MM.1S (cell line): ENCODE measurements around the gene LYPD3.

Experiments
- DNase-seq: peaks from one replicate; pipeline ENCODE4 v3.0.0-alpha.2; 2015
- H2AFZ ChIP-seq: fragments of 300-600 bp; sonication (generic); 2 replicates; pipeline ENCODE4 v1.6.0; 2016; ENCODE audit warnings: antibody characterized with exemption, low read length
- H3F3A ChIP-seq: fragments of 300-600 bp; sonication (generic); 2 replicates; pipeline ENCODE4 v1.6.1; 2016; ENCODE audit warnings: mild to moderate bottlenecking, antibody characterized with exemption, low read length, moderate library complexity, mixed read lengths; ENCODE audit not compliant: insufficient read depth
- H3K27ac ChIP-seq: fragments of 300-600 bp; sonication (generic); 2 replicates; pipeline ENCODE4 v1.5.1; 2016; ENCODE audit warnings: mild to moderate bottlenecking, low read length
- H3K27me3 ChIP-seq: fragments of 300-600 bp; sonication (generic); replicated peaks from 2 replicates; pipeline ENCODE4 v1.6.0; 2016; ENCODE audit warnings: low read length; ENCODE audit not compliant: insufficient read depth
- H3K36me3 ChIP-seq: fragments of 300-600 bp; sonication (generic); replicated peaks from 2 replicates; pipeline ENCODE4 v1.6.1; 2016; ENCODE audit warnings: mild to moderate bottlenecking, low read length, mixed read lengths; ENCODE audit not compliant: insufficient read depth
- H3K4me1 ChIP-seq: fragments of 300-600 bp; sonication (generic); 2 replicates; pipeline ENCODE4 v1.6.1; 2016; ENCODE audit warnings: low read length, mixed read lengths
- H3K4me2 ChIP-seq: fragments of 300-600 bp; sonication (generic); 2 replicates; pipeline ENCODE4 v1.6.0; 2016; ENCODE audit warnings: low read depth, low read length
- H3K4me3 ChIP-seq: fragments of 300-600 bp; sonication (generic); 2 replicates; pipeline ENCODE4 v1.5.1; 2016; ENCODE audit warnings: low read length, mixed read lengths
- H3K79me2 ChIP-seq: fragments of 300-600 bp; sonication (generic); 2 replicates; pipeline ENCODE4 v1.6.1; 2016; ENCODE audit warnings: mixed run types, low read length, mixed read lengths
- H3K9ac ChIP-seq: fragments of 300-600 bp; sonication (generic); 2 replicates; pipeline ENCODE4 v1.6.1; 2016; ENCODE audit warnings: low read length, mixed read lengths
- H3K9me2 ChIP-seq: fragments of 300-600 bp; sonication (generic); replicated peaks from 2 replicates; pipeline ENCODE4 v1.6.1; 2016; ENCODE audit warnings: mild to moderate bottlenecking, low read length, mixed read lengths; ENCODE audit not compliant: insufficient read depth
- H3K9me3 ChIP-seq: fragments of 300-600 bp; sonication (generic); replicated peaks from 2 replicates; pipeline ENCODE4 v1.6.1; 2016; ENCODE audit warnings: mild to moderate bottlenecking, low read length, mixed read lengths; ENCODE audit not compliant: insufficient read depth
- H4K20me1 ChIP-seq: fragments of 300-600 bp; sonication (generic); 2 replicates; pipeline ENCODE4 v1.6.1; 2016; ENCODE audit warnings: mild to moderate bottlenecking, low read length, moderate library complexity, mixed read lengths; ENCODE audit not compliant: insufficient read depth
- CTCF ChIP-seq: fragments of 300-600 bp; sonication (generic); IDR thresholded peaks from 2 replicates; pipeline ENCODE4 v1.5.1; 2016; ENCODE audit warnings: antibody characterized with exemption, low read length, mixed read lengths
- EZH2 ChIP-seq: fragments of 300-600 bp; sonication (generic); optimal IDR thresholded peaks from 2 replicates; pipeline ENCODE3; 2017; ENCODE audit warnings: low read depth, mild to moderate bottlenecking, antibody characterized with exemption, low read length, mixed read lengths
- EZH2phosphoT487 ChIP-seq: fragments of 300-600 bp; sonication (generic); IDR thresholded peaks from 2 replicates; pipeline ENCODE4 v1.6.1; 2018; ENCODE audit warnings: antibody characterized with exemption, low read length

The LYPD3 gene

GRCh38 chr19:43452582-43452981, 12.8 kb downstream of the LYPD3 start:
- Histone ChIP-seq H3K9me3 (no peaks in the 10 kb centered on the region), H4K20me1 (no peaks in the 10 kb centered on the region), H3K27me3 (peaks cover 13% of the 10 kb centered on the region; the same call in 1 of the 2 replicates), H3K79me2 (no peaks in the 10 kb centered on the region), H3K9ac (no peak overlapping the region), H3K27ac (no peak overlapping the region), H3K4me3 (no peak overlapping the region), H3K4me1 (no peaks in the 10 kb centered on the region), H2AFZ (no peak overlapping the region), H3K36me3 (no peaks in the 10 kb centered on the region), H3F3A (no peaks in the 10 kb centered on the region), H3K4me2 (no peak overlapping the region), H3K9me2 (no peaks in the 10 kb centered on the region)
- DNase-seq = no peak
- TF ChIP-seq CTCF (no peak), EZH2phosphoT487 (no peak)

GRCh38 chr19:43450545-43450997, 14.8 kb downstream of the LYPD3 start:
- no peak for DNase-seq
- no peaks in the 10 kb centered on the region for H3F3A ChIP-seq
- H3K4me2 ChIP-seq = no peak overlapping the region
- H3K79me2 ChIP-seq = no peaks in the 10 kb centered on the region
- no peaks in the 10 kb centered on the region for H3K9me2 ChIP-seq
- no peaks in the 10 kb centered on the region for H3K36me3 ChIP-seq
- H3K9me3 ChIP-seq = no peaks in the 10 kb centered on the region
- TF ChIP-seq CTCF (no peak), EZH2 (no peak), EZH2phosphoT487 (no peak)
- no peak overlapping the region for H3K9ac ChIP-seq
- H2AFZ ChIP-seq = no peak overlapping the region
- no peak overlapping the region for H3K27ac ChIP-seq
- H4K20me1 ChIP-seq = no peaks in the 10 kb centered on the region
- no peak overlapping the region for H3K4me3 ChIP-seq
- no peaks in the 10 kb centered on the region for H3K4me1 ChIP-seq
- H3K27me3 ChIP-seq = peaks cover 8% of the 10 kb centered on the region; the same call in 1 of the 2 replicates

GRCh38 chr19:43447655-43448054, 17.8 kb downstream of the LYPD3 start:
- no peak overlapping the region for H3K27ac ChIP-seq
- H2AFZ ChIP-seq = no peak overlapping the region
- H3K9me3 ChIP-seq = no peaks in the 10 kb centered on the region
- peaks cover 5% of the 10 kb centered on the region; the same call in 1 of the 2 replicates for H3K27me3 ChIP-seq
- no peak overlapping the region for H3K9ac ChIP-seq
- no peaks in the 10 kb centered on the region for H3K79me2 ChIP-seq
- H3K4me1 ChIP-seq = no peaks in the 10 kb centered on the region
- H3K4me2 ChIP-seq = no peak overlapping the region
- no peaks in the 10 kb centered on the region for H3K36me3 ChIP-seq
- no peaks in the 10 kb centered on the region for H3K9me2 ChIP-seq
- no peaks in the 10 kb centered on the region for H3F3A ChIP-seq
- no peak overlapping the region for H3K4me3 ChIP-seq
- TF ChIP-seq EZH2 (no peak), EZH2phosphoT487 (no peak), CTCF (no peak)
- H4K20me1 ChIP-seq = no peaks in the 10 kb centered on the region
- no peak for DNase-seq
